Upper lobe of right lung (tissue), 1 donor: ENCODE measurements around the gene ORC3. TPM values are rescaled to one million over a fixed set of nuclear protein-coding genes. Genes with fewer than 3 reads are reported as not detected.

Experiments
- ATAC-seq: fragments of 200-7000 bp; cut with Tn5 transposase; one replicate; pipeline ENCODE4 v1.9.1; 2020; ENCODE audit warnings: mild to moderate bottlenecking, moderate library complexity
- DNase-seq: peaks from one replicate; pipeline ENCODE4 v3.0.0-alpha.2; 2020
- H3K27ac ChIP-seq: fragments of 200-600 bp; one replicate; pipeline ENCODE4 v1.8.0; 2022
- H3K27me3 ChIP-seq: fragments of 200-600 bp; one replicate; pipeline ENCODE4 v1.8.0; 2022; ENCODE audit warnings: mild to moderate bottlenecking
- H3K36me3 ChIP-seq: fragments of 200-600 bp; one replicate; pipeline ENCODE4 v1.8.0; 2022
- H3K4me1 ChIP-seq: fragments of 200-600 bp; one replicate; pipeline ENCODE4 v1.8.0; 2022
- H3K4me3 ChIP-seq: fragments of 200-600 bp; one replicate; pipeline ENCODE4 v1.8.0; 2022; ENCODE audit warnings: mild to moderate bottlenecking
- H3K9me3 ChIP-seq: fragments of 200-600 bp; one replicate; pipeline ENCODE4 v1.8.0; 2022
- intact Hi-C: fragments of 100-400 bp; cut with DNase I; formaldehyde crosslinking; loops from one replicate; pipeline ENCODE4 v1.11.0; 2022
- total RNA-seq: library from RNA; stranded (reverse); fragmentation: NEBNext Ultra II Directional; extraction: Animal tissue kit (Norgen Biotek cat#: 25700); gene quantifications from one replicate; pipeline ENCODE4 v1.2.1, GENCODE V29; 2021
- TF ChIP-seq, protein P1 (sequence below): fragments of 200-600 bp; IDR thresholded peaks from one replicate; pipeline ENCODE4 v1.8.0; 2022; ENCODE audit warnings: antibody characterized with exemption
- donor health status: DM: no; HTN: yes; CAD: no; lungs with severe emphysema.

The ORC3 gene
- total RNA-seq, 1 donor from 2014 or later: 16.2 TPM

DNA sequence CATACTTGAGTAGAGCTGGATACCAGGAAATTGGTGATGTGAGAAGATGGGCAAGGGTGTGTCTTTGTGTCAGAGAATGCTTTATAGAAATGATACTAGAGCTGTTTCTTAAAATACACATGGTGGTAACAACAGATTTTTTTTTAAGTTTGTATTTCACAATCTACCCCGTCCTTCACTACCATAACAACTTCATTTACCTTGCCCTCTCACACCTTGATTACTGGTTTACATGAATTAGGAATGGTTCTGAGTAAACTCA, 45.5 kb upstream of the ORC3 start:
- TF ChIP-seq, protein P1, sequence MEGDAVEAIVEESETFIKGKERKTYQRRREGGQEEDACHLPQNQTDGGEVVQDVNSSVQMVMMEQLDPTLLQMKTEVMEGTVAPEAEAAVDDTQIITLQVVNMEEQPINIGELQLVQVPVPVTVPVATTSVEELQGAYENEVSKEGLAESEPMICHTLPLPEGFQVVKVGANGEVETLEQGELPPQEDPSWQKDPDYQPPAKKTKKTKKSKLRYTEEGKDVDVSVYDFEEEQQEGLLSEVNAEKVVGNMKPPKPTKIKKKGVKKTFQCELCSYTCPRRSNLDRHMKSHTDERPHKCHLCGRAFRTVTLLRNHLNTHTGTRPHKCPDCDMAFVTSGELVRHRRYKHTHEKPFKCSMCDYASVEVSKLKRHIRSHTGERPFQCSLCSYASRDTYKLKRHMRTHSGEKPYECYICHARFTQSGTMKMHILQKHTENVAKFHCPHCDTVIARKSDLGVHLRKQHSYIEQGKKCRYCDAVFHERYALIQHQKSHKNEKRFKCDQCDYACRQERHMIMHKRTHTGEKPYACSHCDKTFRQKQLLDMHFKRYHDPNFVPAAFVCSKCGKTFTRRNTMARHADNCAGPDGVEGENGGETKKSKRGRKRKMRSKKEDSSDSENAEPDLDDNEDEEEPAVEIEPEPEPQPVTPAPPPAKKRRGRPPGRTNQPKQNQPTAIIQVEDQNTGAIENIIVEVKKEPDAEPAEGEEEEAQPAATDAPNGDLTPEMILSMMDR: no peak
- Histone ChIP-seq H3K4me3 (no peak overlapping the region), H3K9me3 (no peaks in the 10 kb centered on the region), H3K36me3 (peaks cover 63% of the 10 kb centered on the region), H3K27ac (no peak overlapping the region), H3K4me1 (no peaks in the 10 kb centered on the region), H3K27me3 (no peaks in the 10 kb centered on the region)
- ATAC-seq (no peak), DNase-seq (no peak)
- intact Hi-C loops: no loop called here

DNA sequence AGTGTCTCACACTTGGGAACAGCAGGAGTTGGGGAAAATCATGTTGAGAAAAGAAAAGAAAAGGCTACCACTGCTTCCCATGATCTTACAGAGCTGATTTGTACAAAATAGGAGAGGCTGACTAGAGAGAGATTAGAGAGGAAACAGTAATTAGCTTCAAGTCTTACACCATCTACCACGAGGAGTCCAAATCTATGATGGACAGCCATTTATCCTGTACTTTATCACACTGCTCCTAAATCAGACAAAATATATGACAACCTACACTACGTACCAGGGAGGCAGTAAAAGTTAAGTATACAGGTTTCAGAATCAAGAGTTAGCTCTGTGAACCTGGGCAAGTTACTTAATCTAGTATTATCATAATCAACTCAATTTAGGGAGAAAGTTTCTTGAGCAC, 38.1 kb upstream of the ORC3 start:
- no peaks in the 10 kb centered on the region for H3K9me3 ChIP-seq
- no peaks in the 10 kb centered on the region for H3K4me1 ChIP-seq
- H3K36me3 ChIP-seq: peaks cover 61% of the 10 kb centered on the region
- no peak for DNase-seq
- H3K27me3 ChIP-seq: no peaks in the 10 kb centered on the region
- TF ChIP-seq, protein P1: no peak
- no peak overlapping the region for H3K27ac ChIP-seq
- ATAC-seq: no peak
- no peak overlapping the region for H3K4me3 ChIP-seq
- intact Hi-C loops: no loop called here

GRCh38 chr6:87553159-87553765, 36.7 kb upstream of the ORC3 start:
- H3K9me3 ChIP-seq: no peaks in the 10 kb centered on the region
- DNase-seq (no peak), ATAC-seq (no peak)
- H3K27me3 ChIP-seq: no peaks in the 10 kb centered on the region
- intact Hi-C loops: no loop called here
- no peaks in the 10 kb centered on the region for H3K4me1 ChIP-seq
- TF ChIP-seq, protein P1: no peak
- no peak overlapping the region for H3K4me3 ChIP-seq
- H3K36me3 ChIP-seq: peaks cover 66% of the 10 kb centered on the region
- H3K27ac ChIP-seq: no peak overlapping the region

- H3K36me3 ChIP-seq: peaks cover 72% of the 10 kb centered on the region
- intact Hi-C loops: no loop called here
- DNase-seq: no peak
These were observed 34.4 kb upstream of the ORC3 start for GRCh38 chr6:87555506-87555905.

DNA sequence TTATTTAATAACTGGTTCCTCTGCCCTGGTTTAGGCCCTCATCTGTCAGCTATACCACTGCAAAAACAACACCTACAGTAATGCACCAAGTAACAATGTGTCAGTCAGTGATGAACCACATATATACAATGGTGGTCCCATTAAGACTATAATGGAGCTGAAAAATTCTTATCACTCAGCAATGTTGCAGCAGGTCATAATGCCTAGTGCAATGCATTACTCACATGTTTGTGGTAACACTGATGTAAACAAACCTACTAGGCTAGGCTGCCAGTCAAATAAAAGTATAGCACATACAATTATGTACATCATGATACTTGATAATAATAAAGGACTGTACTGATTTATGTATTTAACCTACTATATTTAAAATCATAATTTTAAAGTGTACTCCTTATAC, 31.5 kb upstream of the ORC3 start:
- Histone ChIP-seq H3K4me3 (no peak overlapping the region), H3K9me3 (no peaks in the 10 kb centered on the region), H3K36me3 (peaks cover 81% of the 10 kb centered on the region), H3K27ac (no peak overlapping the region), H3K27me3 (no peaks in the 10 kb centered on the region), H3K4me1 (no peaks in the 10 kb centered on the region)
- TF ChIP-seq, protein P1: no peak
- intact Hi-C loops: no loop called here
- DNase-seq (no peak), ATAC-seq (no peak)

More at GRCh38 chr6:87555506-87555905, 34.4 kb upstream of the ORC3 start:
- Histone ChIP-seq H3K4me1 (no peaks in the 10 kb centered on the region), H3K4me3 (no peak overlapping the region), H3K9me3 (no peaks in the 10 kb centered on the region), H3K27me3 (no peaks in the 10 kb centered on the region), H3K27ac (no peak overlapping the region)
- no peak for ATAC-seq
- TF ChIP-seq, protein P1: no peak

- H3K36me3 ChIP-seq: peaks cover 66% of the 10 kb centered on the region
- H3K4me3 ChIP-seq: no peak overlapping the region
- H3K4me1 ChIP-seq: no peaks in the 10 kb centered on the region
- intact Hi-C loops: no loop called here
- ATAC-seq (no peak), DNase-seq (no peak)
- no peaks in the 10 kb centered on the region for H3K9me3 ChIP-seq
- H3K27me3 ChIP-seq: no peaks in the 10 kb centered on the region
- H3K27ac ChIP-seq: no peak overlapping the region
- TF ChIP-seq, protein P1: no peak
These were observed 28.9 kb upstream of the ORC3 start for GRCh38 chr6:87561017-87561416.
